Measurements from ENCODE around the gene ARL15. TPM values are rescaled to one million over a fixed set of nuclear protein-coding genes. Genes with fewer than 3 reads are reported as not detected.
"Not testable (repeated sequence)": the region's sequence is repeated elsewhere in the genome, so short reads cannot be mapped to it uniquely, and the experiment has no call there.

The ARL15 gene
- total RNA-seq, 2 donors from 2014 or later = 14.3 to 24.1 TPM

DNA sequence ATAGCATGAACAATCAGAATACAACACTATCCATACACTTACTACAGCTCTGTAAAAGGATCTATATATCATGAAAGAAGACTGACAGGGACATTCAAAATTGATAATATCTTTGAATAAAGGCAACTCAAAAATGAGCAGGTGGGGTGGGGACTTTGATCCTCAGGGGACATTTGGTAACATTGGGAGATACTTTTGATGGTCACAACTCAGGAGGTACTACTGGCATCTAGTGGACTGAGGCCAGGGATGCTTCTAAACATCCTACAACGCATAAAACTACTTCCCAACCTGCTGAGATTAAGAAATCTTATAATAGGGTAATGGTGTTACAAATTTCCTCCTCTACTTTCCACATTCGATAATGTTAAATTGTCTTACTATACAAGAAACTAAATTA is 243.9 kb downstream of the ARL15 start:
- 81 to 84% methylated on average over 2 of the region's 2 CpGs for WGBS, 2 donors
- Histone ChIP-seq H3K36me3 (replicated peaks in 1 of 2; ENCODE audit: insufficient read depth in 1 of 2, low read depth in 2 of 2) (no peaks in the 10 kb centered on the region), H3K27me3 (no peaks in the 10 kb centered on the region), H3K4me1 (no peaks in the 10 kb centered on the region), H3K4me3 (no peak overlapping the region), H3K9me3 (no peaks in the 10 kb centered on the region), H3K27ac (no peak overlapping the region)
- ATAC-seq = no peak
- intact Hi-C loops (cut with DNase I) = no loop called here
- TF ChIP-seq, protein P1, sequence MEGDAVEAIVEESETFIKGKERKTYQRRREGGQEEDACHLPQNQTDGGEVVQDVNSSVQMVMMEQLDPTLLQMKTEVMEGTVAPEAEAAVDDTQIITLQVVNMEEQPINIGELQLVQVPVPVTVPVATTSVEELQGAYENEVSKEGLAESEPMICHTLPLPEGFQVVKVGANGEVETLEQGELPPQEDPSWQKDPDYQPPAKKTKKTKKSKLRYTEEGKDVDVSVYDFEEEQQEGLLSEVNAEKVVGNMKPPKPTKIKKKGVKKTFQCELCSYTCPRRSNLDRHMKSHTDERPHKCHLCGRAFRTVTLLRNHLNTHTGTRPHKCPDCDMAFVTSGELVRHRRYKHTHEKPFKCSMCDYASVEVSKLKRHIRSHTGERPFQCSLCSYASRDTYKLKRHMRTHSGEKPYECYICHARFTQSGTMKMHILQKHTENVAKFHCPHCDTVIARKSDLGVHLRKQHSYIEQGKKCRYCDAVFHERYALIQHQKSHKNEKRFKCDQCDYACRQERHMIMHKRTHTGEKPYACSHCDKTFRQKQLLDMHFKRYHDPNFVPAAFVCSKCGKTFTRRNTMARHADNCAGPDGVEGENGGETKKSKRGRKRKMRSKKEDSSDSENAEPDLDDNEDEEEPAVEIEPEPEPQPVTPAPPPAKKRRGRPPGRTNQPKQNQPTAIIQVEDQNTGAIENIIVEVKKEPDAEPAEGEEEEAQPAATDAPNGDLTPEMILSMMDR (IDR thresholded peaks at IDR 0.05) = no peak
- no peak for TF ChIP-seq POLR2A (IDR thresholded peaks at IDR 0.05)
- DNase-seq = no peak

DNA sequence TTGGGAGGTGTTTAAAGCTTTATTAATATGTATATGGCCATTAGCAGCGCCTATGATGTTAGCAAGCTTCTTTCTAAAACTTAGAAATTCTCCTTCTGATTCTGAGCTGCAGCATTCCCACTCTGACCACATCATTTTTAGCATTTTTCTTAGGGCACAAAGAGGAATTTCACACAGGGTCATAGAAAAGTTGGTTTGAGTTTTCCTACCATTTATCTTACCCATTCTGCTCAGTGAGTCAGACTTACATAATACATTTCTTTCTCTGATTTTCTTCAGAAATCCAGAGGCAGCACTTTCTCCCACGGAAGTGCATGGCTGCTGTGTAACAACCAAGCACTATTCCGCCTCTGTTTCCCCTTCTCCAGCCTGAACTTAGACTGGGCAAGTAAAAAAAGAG is 246.6 kb downstream of the ARL15 start:
- no peak overlapping the region for H3K27ac ChIP-seq

DNA sequence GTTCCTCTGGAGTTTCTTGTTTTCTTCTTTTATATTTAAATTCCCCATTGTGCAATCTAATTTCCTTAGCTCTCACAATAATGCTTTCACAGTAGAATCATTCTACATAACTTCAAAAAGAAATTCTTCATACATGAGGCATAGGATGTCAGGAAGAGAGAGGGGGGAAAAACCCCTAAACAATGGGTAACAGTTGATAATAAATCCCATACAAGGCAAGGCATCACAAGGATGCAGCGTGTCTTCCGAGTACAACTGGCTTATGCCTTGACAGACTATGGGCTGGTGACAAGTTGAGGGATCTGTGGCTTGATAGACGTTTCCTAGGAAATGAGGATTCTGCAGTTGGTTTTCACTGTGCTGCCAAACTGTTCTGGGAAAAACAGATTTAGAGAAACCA is 247.4 kb downstream of the ARL15 start:
- Histone ChIP-seq H3K9me3 (no peaks in the 10 kb centered on the region), H3K4me3 (no peak overlapping the region), H3K36me3 (replicated peaks in 1 of 2; ENCODE audit: insufficient read depth in 1 of 2, low read depth in 2 of 2) (no peaks in the 10 kb centered on the region), H3K27ac (no peak overlapping the region), H3K4me1 (no peaks in the 10 kb centered on the region), H3K27me3 (no peaks in the 10 kb centered on the region)
- ATAC-seq = no peak
- intact Hi-C loops (cut with DNase I) = no loop called here
- TF ChIP-seq, protein P1 (IDR thresholded peaks at IDR 0.05) = no peak
- no peak for TF ChIP-seq POLR2A (IDR thresholded peaks at IDR 0.05)
- no peak for DNase-seq
- WGBS, 2 donors = 90 to 100% methylated on average over 3 of the region's 3 CpGs

More for the DNA sequence above, 246.6 kb downstream of the ARL15 start:
- WGBS, 2 donors = 95% methylated on average over 3 of the region's 3 CpGs
- ATAC-seq (no peak), DNase-seq (no peak)
- no peaks in the 10 kb centered on the region for H3K36me3 ChIP-seq (replicated peaks in 1 of 2; ENCODE audit: insufficient read depth in 1 of 2, low read depth in 2 of 2)
- no peaks in the 10 kb centered on the region for H3K9me3 ChIP-seq
- no peaks in the 10 kb centered on the region for H3K4me1 ChIP-seq
- no peak overlapping the region for H3K4me3 ChIP-seq
- no peaks in the 10 kb centered on the region for H3K27me3 ChIP-seq
- intact Hi-C loops (cut with DNase I) = no loop called here
- TF ChIP-seq POLR2A (IDR thresholded peaks at IDR 0.05) = no peak
- TF ChIP-seq, protein P1 (IDR thresholded peaks at IDR 0.05) = no peak

DNA sequence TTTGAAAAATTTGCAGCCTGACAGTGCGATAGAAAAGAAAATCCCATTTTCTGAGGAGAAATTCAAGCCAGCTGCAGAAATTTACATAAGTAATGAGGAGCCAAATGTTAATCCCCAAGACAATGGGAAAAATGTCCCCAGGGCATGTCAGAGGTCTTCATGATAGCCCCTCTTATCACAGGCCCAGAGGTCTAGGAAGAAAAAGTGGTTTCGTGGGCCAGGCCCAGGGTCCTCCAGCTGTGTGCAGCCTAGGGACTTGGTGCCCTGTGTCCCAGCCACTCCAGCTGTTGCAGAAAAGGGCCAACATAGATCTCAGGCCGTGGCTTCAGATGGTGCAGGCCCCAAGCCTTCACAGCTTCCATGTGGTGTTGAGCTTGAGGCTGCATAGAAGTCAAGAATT is 249.5 kb downstream of the ARL15 start:
- H3K4me1 ChIP-seq; H3K27ac ChIP-seq; intact Hi-C loops (cut with DNase I); ATAC-seq; H3K36me3 ChIP-seq (replicated peaks in 1 of 2; ENCODE audit: insufficient read depth in 1 of 2, low read depth in 2 of 2); H3K4me3 ChIP-seq; DNase-seq; H3K27me3 ChIP-seq; H3K9me3 ChIP-seq: not testable (repeated sequence)
- WGBS, 2 donors = 90 to 99% methylated on average over 2 to 3 of the region's 3 CpGs

DNA sequence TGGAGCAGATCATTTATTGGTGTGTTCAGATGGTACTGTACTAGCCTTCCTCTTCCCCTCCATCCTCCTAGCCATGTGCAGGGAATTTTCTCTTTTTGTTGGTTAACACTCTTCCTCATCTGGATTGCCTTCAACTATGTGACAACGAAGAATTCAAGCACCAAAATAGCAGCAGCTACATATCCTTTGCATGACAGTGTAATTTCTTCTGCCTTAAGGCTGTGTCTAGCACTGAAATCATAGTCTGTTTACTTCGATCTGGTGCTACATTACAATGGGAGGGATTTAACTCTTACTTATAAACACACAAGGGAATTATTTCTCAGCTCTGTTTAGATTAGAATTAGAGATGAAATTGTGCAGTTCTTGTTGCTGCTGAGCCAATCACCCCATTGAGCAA is 260.4 kb downstream of the ARL15 start:
- no peak overlapping the region for H3K4me3 ChIP-seq
- H3K27ac ChIP-seq = no peak overlapping the region
- no peak for DNase-seq
- WGBS, 2 donors = 58% methylated on average over 2 of the region's 2 CpGs
- TF ChIP-seq, protein P1 (IDR thresholded peaks at IDR 0.05) = no peak
- TF ChIP-seq POLR2A (IDR thresholded peaks at IDR 0.05) = no peak
- intact Hi-C loops (cut with DNase I) = no loop called here
- no peaks in the 10 kb centered on the region for H3K36me3 ChIP-seq (replicated peaks in 1 of 2; ENCODE audit: insufficient read depth in 1 of 2, low read depth in 2 of 2)
- no peak for ATAC-seq
- no peaks in the 10 kb centered on the region for H3K27me3 ChIP-seq
- H3K4me1 ChIP-seq = peaks cover 26% of the 10 kb centered on the region
- no peaks in the 10 kb centered on the region for H3K9me3 ChIP-seq
